Endothelial cell of umbilical vein (primary cell): ENCODE data around the gene NAA38. TPM values are rescaled to one million over a fixed set of nuclear protein-coding genes. Genes with fewer than 3 reads are reported as not detected.

ENCODE experiments used
- BruUV-seq: library from RNA; stranded (reverse); fragments of 400-500 nt; replicated peaks from 2 replicates; lab custom pipeline; 2021; lab: Mats Ljungman, UMichigan
- CTCF ChIA-PET: fragments of 300-600, 350-600 bp; sonication (Branson Sonifier 250); formaldehyde crosslinking; loops from one replicate; lab custom pipeline; 2021; ENCODE audit warnings: antibody characterized with exemption, inconsistent platforms; lab: Charles Lee
- POLR2A ChIA-PET: fragments of 300-600, 350-600 bp; sonication (Branson Sonifier 250); formaldehyde crosslinking; loops from one replicate; lab custom pipeline; 2021; ENCODE audit warnings: antibody characterized with exemption, inconsistent platforms; lab: Charles Lee
- DNase-seq: peaks from one replicate; pipeline ENCODE4 v3.0.0-alpha.2; 2011; ENCODE audit warnings: low read depth, low spot score
- FAIRE-seq: peaks from 2 replicates; lab custom pipeline; 2011; peaks lifted over from hg19 to GRCh38; lab: Jason Lieb, UNC
- H2AFZ ChIP-seq: 2 replicates; pipeline ENCODE4 v1.6.0; 2012; ENCODE audit warnings: low read depth, low read length, control low read depth, inconsistent platforms
- H3K27ac ChIP-seq: 2 replicates; pipeline ENCODE4 v1.5.1; 2011; ENCODE audit warnings: low read depth, mild to moderate bottlenecking, control low read depth, low read length, moderate library complexity; ENCODE audit not compliant: insufficient read depth
- H3K27me3 ChIP-seq, 2 experiments: 2 replicates each; pipeline versions ENCODE4 v1.6.0 to v1.6.1; 2011; ENCODE audit warnings: low read length in 2 of 2, mixed read lengths in 1 of 2; ENCODE audit not compliant: control insufficient read depth in 2 of 2, insufficient read depth in 2 of 2
- H3K36me3 ChIP-seq, 2 experiments: 2 replicates in 1 of 2; 3 replicates in 1 of 2; pipeline ENCODE4 v1.5.1; 2011; ENCODE audit warnings: low read length in 2 of 2, mild to moderate bottlenecking in 1 of 2, moderate library complexity in 1 of 2; ENCODE audit not compliant: control insufficient read depth in 2 of 2, insufficient read depth in 2 of 2; ENCODE audit errors: extremely low read depth in 1 of 2
- H3K4me1 ChIP-seq: 3 replicates; pipeline ENCODE4 v1.5.1; 2011; ENCODE audit warnings: mild to moderate bottlenecking, low read length; ENCODE audit not compliant: control insufficient read depth, insufficient read depth; ENCODE audit errors: extremely low read depth
- H3K4me2 ChIP-seq: 2 replicates; pipeline ENCODE4 v1.6.1; 2011; ENCODE audit warnings: low read length, control low read depth, mixed read lengths; ENCODE audit not compliant: insufficient read depth
- H3K4me3 ChIP-seq, 3 experiments: fragments of 200-600 bp in 1 of 3; sonication (generic), shearing (Covaris generic) in 1 of 3; replicated peaks in 1 of 3; 2 replicates each; pipeline ENCODE4 v1.5.1; 2011 to 2016; ENCODE audit warnings: control low read depth in 3 of 3, low read length in 3 of 3, mild to moderate bottlenecking in 2 of 3, inconsistent platforms in 1 of 3, low read depth in 1 of 3, moderate library complexity in 1 of 3; ENCODE audit not compliant: insufficient read depth in 1 of 3
- H3K79me2 ChIP-seq: 2 replicates; pipeline ENCODE4 v1.6.0; 2012; ENCODE audit warnings: low read length, inconsistent platforms; ENCODE audit not compliant: control insufficient read depth, insufficient read depth
- H3K9ac ChIP-seq: replicated peaks from 2 replicates; pipeline ENCODE3; 2011; ENCODE audit warnings: low read length, control low read depth; ENCODE audit not compliant: insufficient read depth; ENCODE audit errors: extremely low read depth
- H3K9me1 ChIP-seq: replicated peaks from 3 replicates; pipeline ENCODE4 v1.6.0; 2011; ENCODE audit warnings: mild to moderate bottlenecking, low read length; ENCODE audit not compliant: control insufficient read depth, insufficient read depth; ENCODE audit errors: extremely low read depth
- H3K9me3 ChIP-seq: replicated peaks from 2 replicates; pipeline ENCODE4 v1.5.1; 2012; ENCODE audit warnings: low read length, inconsistent platforms; ENCODE audit not compliant: control insufficient read depth, insufficient read depth
- H4K20me1 ChIP-seq: replicated peaks from 2 replicates; pipeline ENCODE3; 2011; ENCODE audit warnings: mild to moderate bottlenecking, low read length; ENCODE audit not compliant: control insufficient read depth, insufficient read depth; ENCODE audit errors: extremely low read depth
- CTCF ChIP-seq, 2 donors: IDR thresholded peaks; 1 replicate in 1 of 2; 2 replicates in 1 of 2; pipeline ENCODE4 v1.5.1; 2011; ENCODE audit warnings: low read length in 2 of 2, mild to moderate bottlenecking in 2 of 2, moderate library complexity in 2 of 2, control low read depth in 1 of 2, inconsistent platforms in 1 of 2, low read depth in 1 of 2; ENCODE audit not compliant: insufficient read depth in 1 of 2; ENCODE audit errors: extremely low read depth in 1 of 2
- EZH2 ChIP-seq: IDR thresholded peaks from 2 replicates; pipeline ENCODE4 v1.6.1; 2012; ENCODE audit warnings: borderline replicate concordance, low read depth, mild to moderate bottlenecking, moderate library complexity, low read length, inconsistent platforms; ENCODE audit not compliant: severe bottlenecking
- FOS ChIP-seq: IDR thresholded peaks from 2 replicates; pipeline ENCODE4 v1.6.1; 2011; ENCODE audit warnings: mild to moderate bottlenecking, low read length, moderate library complexity, borderline replicate concordance; ENCODE audit not compliant: insufficient read depth
- GATA2 ChIP-seq: IDR thresholded peaks from 2 replicates; pipeline ENCODE4 v1.7.0; 2011; ENCODE audit warnings: low read depth, mild to moderate bottlenecking, moderate library complexity, mixed read lengths, low read length; ENCODE audit not compliant: insufficient read length, insufficient read depth
- JUN ChIP-seq: IDR thresholded peaks from 2 replicates; pipeline ENCODE4 v1.6.1; 2011; ENCODE audit warnings: borderline replicate concordance, low read depth; ENCODE audit not compliant: insufficient read length, insufficient read depth
- MAX ChIP-seq: IDR thresholded peaks from 2 replicates; pipeline ENCODE4 v1.6.1; 2011; ENCODE audit not compliant: insufficient read depth, insufficient read length
- MYC ChIP-seq: IDR thresholded peaks from one replicate; pipeline ENCODE4 v1.6.1; 2011; ENCODE audit warnings: mild to moderate bottlenecking, low read depth, low read length
- POLR2A ChIP-seq: IDR thresholded peaks from 2 replicates; pipeline ENCODE4 v1.6.1; 2012; ENCODE audit warnings: low read depth, mild to moderate bottlenecking, control low read depth, low read length
- POLR2AphosphoS5 ChIP-seq: IDR thresholded peaks from 2 replicates; pipeline ENCODE4 v1.6.1; 2012; ENCODE audit warnings: low read depth, mild to moderate bottlenecking, control low read depth, low read length, moderate library complexity; ENCODE audit not compliant: insufficient read depth
- dilution Hi-C: fragments of 300-500 bp; cut with MboI; formaldehyde crosslinking; loops from one replicate; pipeline ENCODE4 v1.15.0; 2019; ENCODE audit warnings: low sequenced_read_pairs; ENCODE audit not compliant: extremely low pct_ligation_motif_present
- intact Hi-C: fragments of 100-400 bp; cut with micrococcal nuclease; formaldehyde crosslinking; loops from one replicate; pipeline ENCODE4 v1.10.0; 2022
- polyA plus RNA-seq, 4 experiments: library from polyadenylated mRNA; depleted of rRNA in 3 of 4; stranded (reverse) in 3 of 4; unstranded in 1 of 4; fragments of >200 nt; gene quantifications; 2 replicates each; pipeline versions ENCODE4 v1.2.1 to v1.2.3, GENCODE V29; 2011 to 2012; ENCODE audit warnings: missing spikeins in 1 of 4
- total RNA-seq: library from RNA; stranded (reverse); gene quantifications from 2 replicates; pipeline ENCODE4 v1.2.3, GENCODE V29; 2021

NAA38 gene
- total and polyA plus RNA-seq, 2 donors (not counting 3 experiments of a cell fraction or from before 2014, with no cell fraction given): 119 to 267 TPM

- no peaks in the 10 kb centered on the region for H3K9me3 ChIP-seq
- no peaks in the 10 kb centered on the region for H3K27me3 ChIP-seq
- H3K4me1 ChIP-seq: peaks cover 28% of the 10 kb centered on the region
- DNase-seq: no peak
- CTCF ChIA-PET: interaction anchor here (0.6 to 1.8 kb wide), 3 partner anchors 9 to 15 kb away, joined by 3 to 7 read pairs (median 3); partner anchors contain the start of gene NAA38
- POLR2A ChIA-PET: interaction anchor here (1.1 to 2.0 kb wide), 2 partner anchors 14 to 15 kb away, joined by 4 to 12 read pairs; partner anchors contain the start of genes CYB5D1 and NAA38
- H3K4me2 ChIP-seq: peak overlapping the region; percentile 62
- H3K4me3 ChIP-seq: peak overlapping the region; percentile 39 to 71 (median 58)
- no peaks in the 10 kb centered on the region for H4K20me1 ChIP-seq
- H3K9me1 ChIP-seq: no peaks in the 10 kb centered on the region
- H3K36me3 ChIP-seq: peaks cover 0 to 12% of the 10 kb centered on the region in 2 experiments
- dilution Hi-C loops (no loop called here), intact Hi-C loops (loop anchor here (1.0 to 10.0 kb wide), 4 partner anchors 45 to 280 kb away; partner anchors contain the start of genes FXR2, HES7, TP53 and WRAP53)
- no peak for FAIRE-seq
- H3K9ac ChIP-seq: peak overlapping the region; percentile 99
- no TSS peak for BruUV-seq
- TF ChIP-seq MAX (no peak), POLR2AphosphoS5 (no peak), MYC (no peak), GATA2 (no peak), JUN (no peak), POLR2A (peak; percentile 44), CTCF (IDR thresholded peaks at IDR 0.05; ENCODE audit: extremely low read depth in 1 of 2, insufficient read depth in 1 of 2, low read depth in 1 of 2, low read length in 2 of 2) (no peak), FOS (peak; percentile 2), EZH2 (no peak)
- H3K79me2 ChIP-seq: peaks cover 10% of the 10 kb centered on the region
- peak overlapping the region; percentile 99 for H3K27ac ChIP-seq
- H2AFZ ChIP-seq: peak overlapping the region; percentile 23
Observed at GRCh38 chr17:7841915-7842379, 15.4 kb downstream of the NAA38 start.
